Neural cell (in vitro differentiated cells): Measurements from ENCODE around the gene LETMD1.

Source experiments
- CTCF ChIP-seq: fragments of 450-650 bp; IDR thresholded peaks from 2 replicates; pipeline ENCODE4 v1.5.1; 2014; ENCODE audit warnings: antibody characterized with exemption, mild to moderate bottlenecking, moderate library complexity; ENCODE audit not compliant: poor library complexity, severe bottlenecking
- EP300 ChIP-seq: fragments of 450-650 bp; conservative IDR thresholded peaks from 2 replicates; pipeline ENCODE4 v1.6.1; 2014; ENCODE audit warnings: antibody characterized with exemption, mild to moderate bottlenecking, moderate library complexity; ENCODE audit not compliant: poor library complexity, severe bottlenecking
- EZH2 ChIP-seq: fragments of 200-600, 300-800 bp; shearing (Covaris generic), sonication (generic); IDR thresholded peaks from 2 replicates; pipeline ENCODE4 v1.6.1; 2014; ENCODE audit warnings: antibody characterized with exemption, low read length, borderline replicate concordance, mild to moderate bottlenecking; ENCODE audit not compliant: insufficient read depth, poor library complexity, severe bottlenecking
- MXI1 ChIP-seq: fragments of 450-650 bp; conservative IDR thresholded peaks from 2 replicates; pipeline ENCODE4 v1.6.1; 2014; ENCODE audit warnings: antibody characterized with exemption, mild to moderate bottlenecking; ENCODE audit not compliant: poor library complexity, severe bottlenecking
- POLR2AphosphoS5 ChIP-seq: IDR thresholded peaks from 2 replicates; pipeline ENCODE4 v1.6.1; 2012
- RAD21 ChIP-seq: fragments of 450-650 bp; conservative IDR thresholded peaks from 2 replicates; pipeline ENCODE4 v1.6.1; 2014; ENCODE audit warnings: antibody characterized with exemption, mild to moderate bottlenecking, moderate library complexity
- REST ChIP-seq: IDR thresholded peaks from 2 replicates; pipeline ENCODE4 v1.6.1; 2012; ENCODE audit warnings: borderline replicate concordance
- SMC3 ChIP-seq: fragments of 450-650 bp; conservative IDR thresholded peaks from 2 replicates; pipeline ENCODE4 v1.6.1; 2014; ENCODE audit warnings: antibody characterized with exemption, mild to moderate bottlenecking, moderate library complexity; ENCODE audit not compliant: poor library complexity
- TAF1 ChIP-seq: IDR thresholded peaks from 2 replicates; pipeline ENCODE4 v1.6.1; 2012; ENCODE audit warnings: low read depth

DNA sequence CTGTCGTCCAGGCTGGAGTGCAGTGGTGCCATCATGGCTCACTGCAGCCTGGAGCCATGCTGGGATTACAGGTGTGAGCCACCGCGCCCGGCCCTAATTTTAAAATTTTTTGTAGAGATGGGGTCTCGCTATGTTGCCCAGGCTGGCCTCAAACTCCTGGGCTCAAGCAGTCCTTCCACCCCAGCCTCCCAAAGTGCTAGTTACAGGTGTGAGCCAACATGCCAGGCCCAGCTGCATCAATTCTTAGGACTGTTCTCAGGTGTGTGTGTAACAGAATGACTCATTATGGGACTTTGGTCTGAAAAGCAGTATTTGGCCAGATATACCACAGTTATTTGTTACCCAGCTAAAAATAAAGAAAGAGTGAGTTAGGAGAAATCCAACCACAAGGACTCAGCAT, 17.4 kb downstream of the LETMD1 start:
- TF ChIP-seq CTCF = no peak
- TF ChIP-seq EZH2 = no peak
- no peak for TF ChIP-seq SMC3
- no peak for TF ChIP-seq EP300
- TF ChIP-seq REST = no peak
- TF ChIP-seq POLR2AphosphoS5 = no peak
- no peak for TF ChIP-seq RAD21
- TF ChIP-seq MXI1 = no peak
- no peak for TF ChIP-seq TAF1
